HepG2 (cell line): ENCODE data around the gene S100Z. TPM values are rescaled to one million over a fixed set of nuclear protein-coding genes. Genes with fewer than 3 reads are reported as not detected.

Source experiments
- HNRNPLL ChIP-seq: fragments of 200-400 bp; formaldehyde crosslinking; IDR thresholded peaks from 2 replicates; pipeline ENCODE4 v1.6.1; 2017; ENCODE audit warnings: mild to moderate bottlenecking, low read depth, low read length; ENCODE audit not compliant: poor library complexity, severe bottlenecking
- IRX3 ChIP-seq: sonication (generic); formaldehyde crosslinking; IDR thresholded peaks from 2 replicates; pipeline ENCODE4 v1.8.1; 2023; ENCODE audit warnings: mild to moderate bottlenecking, low read depth, missing genetic modification reagents, borderline replicate concordance
- MATR3 ChIP-seq: sonication (generic); formaldehyde crosslinking; IDR thresholded peaks from 2 replicates; pipeline ENCODE4 v1.4.0; 2020; ENCODE audit warnings: missing genetic modification reagents
- STAT5B ChIP-seq: sonication (generic); formaldehyde crosslinking; IDR thresholded peaks from 2 replicates; pipeline ENCODE4 v1.4.0; 2020; ENCODE audit warnings: missing genetic modification reagents
- TBL1XR1 ChIP-seq: fragments of 150-350 bp; IDR thresholded peaks from 2 replicates; pipeline ENCODE4 v1.6.1; 2014; ENCODE audit warnings: borderline replicate concordance, low read length; ENCODE audit not compliant: partially characterized antibody
- TSC22D2 ChIP-seq: sonication (generic); formaldehyde crosslinking; IDR thresholded peaks from 2 replicates; pipeline ENCODE4 v1.5.1; 2020; ENCODE audit warnings: missing genetic modification reagents, mild to moderate bottlenecking, borderline replicate concordance
- ZFX ChIP-seq: sonication (generic); formaldehyde crosslinking; IDR thresholded peaks from 2 replicates; pipeline ENCODE4 v1.4.0; 2020; ENCODE audit warnings: mild to moderate bottlenecking, low read depth, missing genetic modification reagents, moderate library complexity
- ZNF263 ChIP-seq: sonication (generic); formaldehyde crosslinking; IDR thresholded peaks from 2 replicates; pipeline ENCODE4 v1.4.0; 2020; ENCODE audit warnings: missing genetic modification reagents
- ZNF33B ChIP-seq: sonication (generic); formaldehyde crosslinking; IDR thresholded peaks from 2 replicates; pipeline ENCODE4 v1.5.1; 2020; ENCODE audit warnings: mild to moderate bottlenecking, missing genetic modification reagents
- ZNF563 ChIP-seq: sonication (generic); formaldehyde crosslinking; IDR thresholded peaks from 2 replicates; pipeline ENCODE4 v1.8.0; 2022; ENCODE audit warnings: mild to moderate bottlenecking, moderate library complexity, missing genetic modification reagents
- ZSCAN9 ChIP-seq: IDR thresholded peaks from 2 replicates; pipeline ENCODE4 v1.6.1; 2016; ENCODE audit warnings: borderline replicate concordance
- polyA plus RNA-seq, 8 experiments: library from polyadenylated mRNA; depleted of rRNA in 3 of 8; stranded (reverse) in 7 of 8; unstranded in 1 of 8; fragments of >200 nt; fragmentation: Illumina TruSeq in 4 of 8; extraction: Trizol in 4 of 8; gene quantifications; 2 replicates each; pipeline versions ENCODE4 v1.2.1 to v1.2.3, GENCODE V29; 2011 to 2016; ENCODE audit warnings: low read depth in 4 of 8, missing spikeins in 1 of 8, mixed read lengths in 1 of 8; ENCODE audit not compliant: insufficient read depth in 1 of 8
- total RNA-seq, 5 experiments: library from RNA; depleted of rRNA; stranded (reverse); fragments of >200 nt; fragmentation: Illumina TruSeq; extraction: Trizol; gene quantifications; 2 replicates each; pipeline ENCODE4 v1.2.3, GENCODE V29; 2016; ENCODE audit warnings: low read depth in 1 of 5
- TF ChIP-seq, protein P1 (sequence below): sonication (generic); formaldehyde crosslinking; IDR thresholded peaks from 2 replicates; pipeline ENCODE4 v1.5.1; 2020; ENCODE audit warnings: mild to moderate bottlenecking, missing genetic modification reagents, moderate library complexity
- TF ChIP-seq, protein P2 (sequence below): IDR thresholded peaks from 2 replicates; pipeline ENCODE4 v1.6.1; 2012; ENCODE audit warnings: inconsistent platforms
- TF ChIP-seq, protein P3 (sequence below): sonication (generic); formaldehyde crosslinking; IDR thresholded peaks from 2 replicates; pipeline ENCODE4 v1.5.0; 2020; ENCODE audit warnings: mild to moderate bottlenecking, missing genetic modification reagents
- TF ChIP-seq, protein P4 (sequence below): sonication (generic); formaldehyde crosslinking; IDR thresholded peaks from 2 replicates; pipeline ENCODE4 v1.5.0; 2020; ENCODE audit warnings: mild to moderate bottlenecking, missing genetic modification reagents
- TF ChIP-seq, protein P5 (sequence below): sonication (generic); formaldehyde crosslinking; IDR thresholded peaks from 2 replicates; pipeline ENCODE4 v1.4.0; 2020; ENCODE audit warnings: missing genetic modification reagents

S100Z gene
- total and polyA plus RNA-seq, 2 of the 13 experiments (the other 11 are each of a cell fraction or from before 2014, with no cell fraction given), result 0.22 TPM; not detected in 1

DNA sequence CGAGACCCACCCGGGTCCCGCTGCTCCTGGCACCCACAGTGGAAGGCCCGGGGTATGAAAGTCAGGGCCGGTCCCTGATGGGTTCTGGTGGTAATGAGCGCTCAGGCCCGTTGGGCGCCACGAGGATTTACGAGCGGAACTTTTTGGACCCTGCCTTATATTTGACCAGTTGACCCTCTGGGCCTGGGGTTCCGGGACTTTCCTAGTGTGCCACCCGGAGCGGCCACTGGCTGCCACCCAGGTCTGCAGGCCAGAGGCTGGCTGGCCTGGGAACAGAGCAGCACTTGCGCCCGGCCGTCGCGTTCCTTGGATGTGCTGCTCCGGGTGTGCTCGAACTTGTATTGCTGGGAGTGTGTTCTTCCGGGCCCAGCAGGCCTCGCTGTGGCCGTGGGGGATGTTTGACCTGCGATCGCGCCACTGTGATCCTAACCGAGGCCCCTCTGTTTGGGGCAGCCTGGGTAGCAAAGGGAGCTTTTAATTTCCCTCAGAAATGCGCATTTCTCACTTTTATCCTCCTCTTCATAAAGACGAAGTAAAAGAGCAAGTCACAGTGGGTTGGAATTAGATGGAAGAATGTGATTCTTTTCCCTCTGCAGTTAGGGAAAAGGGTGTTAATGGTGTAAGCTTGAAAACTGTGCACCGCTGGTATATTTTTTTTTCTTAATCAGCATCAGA lies 29.8 kb upstream of the S100Z start (continued):
- TF ChIP-seq, protein P1, sequence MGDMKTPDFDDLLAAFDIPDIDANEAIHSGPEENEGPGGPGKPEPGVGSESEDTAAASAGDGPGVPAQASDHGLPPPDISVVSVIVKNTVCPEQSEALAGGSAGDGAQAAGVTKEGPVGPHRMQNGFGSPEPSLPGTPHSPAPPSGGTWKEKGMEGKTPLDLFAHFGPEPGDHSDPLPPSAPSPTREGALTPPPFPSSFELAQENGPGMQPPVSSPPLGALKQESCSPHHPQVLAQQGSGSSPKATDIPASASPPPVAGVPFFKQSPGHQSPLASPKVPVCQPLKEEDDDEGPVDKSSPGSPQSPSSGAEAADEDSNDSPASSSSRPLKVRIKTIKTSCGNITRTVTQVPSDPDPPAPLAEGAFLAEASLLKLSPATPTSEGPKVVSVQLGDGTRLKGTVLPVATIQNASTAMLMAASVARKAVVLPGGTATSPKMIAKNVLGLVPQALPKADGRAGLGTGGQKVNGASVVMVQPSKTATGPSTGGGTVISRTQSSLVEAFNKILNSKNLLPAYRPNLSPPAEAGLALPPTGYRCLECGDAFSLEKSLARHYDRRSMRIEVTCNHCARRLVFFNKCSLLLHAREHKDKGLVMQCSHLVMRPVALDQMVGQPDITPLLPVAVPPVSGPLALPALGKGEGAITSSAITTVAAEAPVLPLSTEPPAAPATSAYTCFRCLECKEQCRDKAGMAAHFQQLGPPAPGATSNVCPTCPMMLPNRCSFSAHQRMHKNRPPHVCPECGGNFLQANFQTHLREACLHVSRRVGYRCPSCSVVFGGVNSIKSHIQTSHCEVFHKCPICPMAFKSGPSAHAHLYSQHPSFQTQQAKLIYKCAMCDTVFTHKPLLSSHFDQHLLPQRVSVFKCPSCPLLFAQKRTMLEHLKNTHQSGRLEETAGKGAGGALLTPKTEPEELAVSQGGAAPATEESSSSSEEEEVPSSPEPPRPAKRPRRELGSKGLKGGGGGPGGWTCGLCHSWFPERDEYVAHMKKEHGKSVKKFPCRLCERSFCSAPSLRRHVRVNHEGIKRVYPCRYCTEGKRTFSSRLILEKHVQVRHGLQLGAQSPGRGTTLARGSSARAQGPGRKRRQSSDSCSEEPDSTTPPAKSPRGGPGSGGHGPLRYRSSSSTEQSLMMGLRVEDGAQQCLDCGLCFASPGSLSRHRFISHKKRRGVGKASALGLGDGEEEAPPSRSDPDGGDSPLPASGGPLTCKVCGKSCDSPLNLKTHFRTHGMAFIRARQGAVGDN (CRISPR knock-in tag), result peak; percentile 54
- TF ChIP-seq ZNF563 (no peak), HNRNPLL (peak; percentile 29), ZSCAN9 (CRISPR knock-in tag) (no peak), STAT5B (no peak), ZNF33B (no peak), TBL1XR1 (no peak), ZFX (CRISPR knock-in tag) (peak; percentile 64), MATR3 (CRISPR knock-in tag) (no peak), ZNF263 (CRISPR knock-in tag) (no peak), IRX3 (CRISPR knock-in tag) (no peak), TSC22D2 (CRISPR knock-in tag) (no peak)
- TF ChIP-seq, protein P2, sequence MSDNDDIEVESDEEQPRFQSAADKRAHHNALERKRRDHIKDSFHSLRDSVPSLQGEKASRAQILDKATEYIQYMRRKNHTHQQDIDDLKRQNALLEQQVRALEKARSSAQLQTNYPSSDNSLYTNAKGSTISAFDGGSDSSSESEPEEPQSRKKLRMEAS, result peak; percentile 43; the same call in 1 of the 2 replicates
- TF ChIP-seq, protein P3, sequence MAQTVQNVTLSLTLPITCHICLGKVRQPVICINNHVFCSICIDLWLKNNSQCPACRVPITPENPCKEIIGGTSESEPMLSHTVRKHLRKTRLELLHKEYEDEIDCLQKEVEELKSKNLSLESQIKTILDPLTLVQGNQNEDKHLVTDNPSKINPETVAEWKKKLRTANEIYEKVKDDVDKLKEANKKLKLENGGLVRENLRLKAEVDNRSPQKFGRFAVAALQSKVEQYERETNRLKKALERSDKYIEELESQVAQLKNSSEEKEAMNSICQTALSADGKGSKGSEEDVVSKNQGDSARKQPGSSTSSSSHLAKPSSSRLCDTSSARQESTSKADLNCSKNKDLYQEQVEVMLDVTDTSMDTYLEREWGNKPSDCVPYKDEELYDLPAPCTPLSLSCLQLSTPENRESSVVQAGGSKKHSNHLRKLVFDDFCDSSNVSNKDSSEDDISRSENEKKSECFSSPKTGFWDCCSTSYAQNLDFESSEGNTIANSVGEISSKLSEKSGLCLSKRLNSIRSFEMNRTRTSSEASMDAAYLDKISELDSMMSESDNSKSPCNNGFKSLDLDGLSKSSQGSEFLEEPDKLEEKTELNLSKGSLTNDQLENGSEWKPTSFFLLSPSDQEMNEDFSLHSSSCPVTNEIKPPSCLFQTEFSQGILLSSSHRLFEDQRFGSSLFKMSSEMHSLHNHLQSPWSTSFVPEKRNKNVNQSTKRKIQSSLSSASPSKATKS (CRISPR knock-in tag), result no peak
- TF ChIP-seq, protein P4, sequence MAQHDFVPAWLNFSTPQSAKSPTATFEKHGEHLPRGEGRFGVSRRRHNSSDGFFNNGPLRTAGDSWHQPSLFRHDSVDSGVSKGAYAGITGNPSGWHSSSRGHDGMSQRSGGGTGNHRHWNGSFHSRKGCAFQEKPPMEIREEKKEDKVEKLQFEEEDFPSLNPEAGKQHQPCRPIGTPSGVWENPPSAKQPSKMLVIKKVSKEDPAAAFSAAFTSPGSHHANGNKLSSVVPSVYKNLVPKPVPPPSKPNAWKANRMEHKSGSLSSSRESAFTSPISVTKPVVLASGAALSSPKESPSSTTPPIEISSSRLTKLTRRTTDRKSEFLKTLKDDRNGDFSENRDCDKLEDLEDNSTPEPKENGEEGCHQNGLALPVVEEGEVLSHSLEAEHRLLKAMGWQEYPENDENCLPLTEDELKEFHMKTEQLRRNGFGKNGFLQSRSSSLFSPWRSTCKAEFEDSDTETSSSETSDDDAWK (CRISPR knock-in tag), result no peak
- TF ChIP-seq, protein P5, sequence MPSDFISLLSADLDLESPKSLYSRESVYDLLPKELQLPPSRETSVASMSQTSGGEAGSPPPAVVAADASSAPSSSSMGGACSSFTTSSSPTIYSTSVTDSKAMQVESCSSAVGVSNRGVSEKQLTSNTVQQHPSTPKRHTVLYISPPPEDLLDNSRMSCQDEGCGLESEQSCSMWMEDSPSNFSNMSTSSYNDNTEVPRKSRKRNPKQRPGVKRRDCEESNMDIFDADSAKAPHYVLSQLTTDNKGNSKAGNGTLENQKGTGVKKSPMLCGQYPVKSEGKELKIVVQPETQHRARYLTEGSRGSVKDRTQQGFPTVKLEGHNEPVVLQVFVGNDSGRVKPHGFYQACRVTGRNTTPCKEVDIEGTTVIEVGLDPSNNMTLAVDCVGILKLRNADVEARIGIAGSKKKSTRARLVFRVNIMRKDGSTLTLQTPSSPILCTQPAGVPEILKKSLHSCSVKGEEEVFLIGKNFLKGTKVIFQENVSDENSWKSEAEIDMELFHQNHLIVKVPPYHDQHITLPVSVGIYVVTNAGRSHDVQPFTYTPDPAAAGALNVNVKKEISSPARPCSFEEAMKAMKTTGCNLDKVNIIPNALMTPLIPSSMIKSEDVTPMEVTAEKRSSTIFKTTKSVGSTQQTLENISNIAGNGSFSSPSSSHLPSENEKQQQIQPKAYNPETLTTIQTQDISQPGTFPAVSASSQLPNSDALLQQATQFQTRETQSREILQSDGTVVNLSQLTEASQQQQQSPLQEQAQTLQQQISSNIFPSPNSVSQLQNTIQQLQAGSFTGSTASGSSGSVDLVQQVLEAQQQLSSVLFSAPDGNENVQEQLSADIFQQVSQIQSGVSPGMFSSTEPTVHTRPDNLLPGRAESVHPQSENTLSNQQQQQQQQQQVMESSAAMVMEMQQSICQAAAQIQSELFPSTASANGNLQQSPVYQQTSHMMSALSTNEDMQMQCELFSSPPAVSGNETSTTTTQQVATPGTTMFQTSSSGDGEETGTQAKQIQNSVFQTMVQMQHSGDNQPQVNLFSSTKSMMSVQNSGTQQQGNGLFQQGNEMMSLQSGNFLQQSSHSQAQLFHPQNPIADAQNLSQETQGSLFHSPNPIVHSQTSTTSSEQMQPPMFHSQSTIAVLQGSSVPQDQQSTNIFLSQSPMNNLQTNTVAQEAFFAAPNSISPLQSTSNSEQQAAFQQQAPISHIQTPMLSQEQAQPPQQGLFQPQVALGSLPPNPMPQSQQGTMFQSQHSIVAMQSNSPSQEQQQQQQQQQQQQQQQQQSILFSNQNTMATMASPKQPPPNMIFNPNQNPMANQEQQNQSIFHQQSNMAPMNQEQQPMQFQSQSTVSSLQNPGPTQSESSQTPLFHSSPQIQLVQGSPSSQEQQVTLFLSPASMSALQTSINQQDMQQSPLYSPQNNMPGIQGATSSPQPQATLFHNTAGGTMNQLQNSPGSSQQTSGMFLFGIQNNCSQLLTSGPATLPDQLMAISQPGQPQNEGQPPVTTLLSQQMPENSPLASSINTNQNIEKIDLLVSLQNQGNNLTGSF (CRISPR knock-in tag), result no peak
